HG03039 (cell line): ENCODE results near the gene FAM151B.
"Not testable (repeated sequence)": the region's sequence is repeated elsewhere in the genome, so short reads cannot be mapped to it uniquely, and the experiment has no call there.

ENCODE experiments used
- ATAC-seq: cut with Tn5 transposase; IDR thresholded peaks from one replicate; pipeline ENCODE4 v1.9.1; 2021; ENCODE audit warnings: mild to moderate bottlenecking, moderate library complexity; ENCODE audit not compliant: unreplicated experiment

FAM151B gene

GRCh38 chr5:80503641-80504040 is 15.7 kb downstream of the FAM151B start:
- no peak for ATAC-seq

DNA sequence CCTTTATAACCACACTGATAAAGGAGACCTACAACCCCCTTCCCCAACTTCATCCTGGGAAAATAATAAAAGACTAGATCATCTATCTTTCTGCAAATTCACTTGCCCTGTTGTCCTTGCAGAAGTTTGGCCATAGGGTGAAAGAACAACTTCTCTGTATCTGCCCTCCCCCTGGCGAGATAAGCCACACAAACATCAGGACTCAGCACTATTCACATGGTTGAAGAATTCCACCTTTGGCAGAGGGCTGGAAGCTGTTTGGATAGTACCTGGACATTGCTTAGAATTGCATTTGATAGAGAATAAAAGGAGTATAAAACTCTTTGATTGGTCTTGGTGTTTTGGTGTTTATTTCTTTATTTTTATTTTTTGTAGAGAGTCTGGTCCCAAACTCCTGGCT is 16.9 kb downstream of the FAM151B start:
- no peak for ATAC-seq

DNA sequence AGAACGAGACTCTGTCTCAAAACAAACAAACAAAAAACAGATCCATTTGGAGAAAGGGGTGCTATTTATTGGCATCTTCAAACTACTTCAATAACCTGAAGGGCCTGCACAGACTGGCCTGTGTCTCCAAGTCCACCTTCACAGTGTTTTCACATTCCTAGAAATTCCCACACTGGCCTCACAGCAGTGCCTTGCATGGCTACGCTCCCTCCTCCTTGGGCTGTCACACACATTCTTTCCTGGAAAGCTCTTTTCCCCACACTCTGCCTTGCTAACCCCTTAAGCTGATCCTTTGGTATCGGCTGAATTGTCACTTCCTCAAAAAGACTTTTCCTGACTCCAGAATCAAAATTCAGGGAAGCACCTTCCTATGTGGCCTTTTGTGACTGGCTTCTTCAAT is 19.8 kb downstream of the FAM151B start:
- ATAC-seq: no peak

GRCh38 chr5:80508844-80509243 is 20.9 kb downstream of the FAM151B start:
- ATAC-seq: no peak

- ATAC-seq: no peak
Measured at GRCh38 chr5:80509362-80509761, 21.5 kb downstream of the FAM151B start.

GRCh38 chr5:80516826-80517225 is 28.9 kb downstream of the FAM151B start:
- no peak for ATAC-seq

- ATAC-seq: no peak
Measured at GRCh38 chr5:80540691-80541090, 52.8 kb downstream of the FAM151B start.

GRCh38 chr5:80541392-80541791 is 53.5 kb downstream of the FAM151B start:
- no peak for ATAC-seq

DNA sequence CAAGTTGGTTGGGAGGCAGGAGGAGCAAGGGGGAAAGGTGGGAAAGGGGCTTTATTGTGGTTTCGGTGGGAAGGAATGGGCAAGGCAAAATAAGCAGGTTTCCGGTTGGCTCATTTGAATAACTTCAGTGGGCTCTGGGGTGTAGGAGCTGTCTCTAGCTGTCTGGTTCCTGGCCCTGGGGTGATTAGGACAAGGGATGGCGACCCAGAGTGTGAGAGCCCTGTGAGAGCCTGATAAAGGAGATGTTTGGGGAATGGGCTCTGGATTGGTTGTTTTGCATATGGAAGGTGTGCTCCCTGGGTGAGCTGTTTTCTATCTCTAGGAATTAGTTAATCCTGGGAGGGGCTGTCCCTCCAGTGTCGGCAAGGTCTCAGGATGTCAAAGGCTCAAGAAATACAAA is 66.7 kb downstream of the FAM151B start:
- ATAC-seq: no peak

DNA sequence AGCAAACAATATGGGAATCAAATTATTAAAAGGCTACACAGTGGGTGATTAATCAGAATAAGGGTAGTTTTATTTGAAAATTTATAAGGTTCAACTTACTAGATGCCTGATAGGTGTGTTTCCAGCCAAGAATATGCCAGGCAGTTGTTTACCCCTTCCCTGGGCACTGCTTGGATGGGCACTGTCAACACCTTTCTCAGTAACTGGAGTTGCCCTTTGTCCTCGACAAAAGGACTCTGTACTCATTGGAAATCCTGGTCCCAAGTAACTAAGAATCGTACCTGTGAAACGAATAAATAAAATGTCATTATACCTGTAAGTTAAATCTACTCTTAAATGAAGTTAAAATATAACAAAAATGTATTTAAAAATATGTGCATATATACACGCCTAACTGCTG is 67.2 kb downstream of the FAM151B start:
- ATAC-seq: no peak

DNA sequence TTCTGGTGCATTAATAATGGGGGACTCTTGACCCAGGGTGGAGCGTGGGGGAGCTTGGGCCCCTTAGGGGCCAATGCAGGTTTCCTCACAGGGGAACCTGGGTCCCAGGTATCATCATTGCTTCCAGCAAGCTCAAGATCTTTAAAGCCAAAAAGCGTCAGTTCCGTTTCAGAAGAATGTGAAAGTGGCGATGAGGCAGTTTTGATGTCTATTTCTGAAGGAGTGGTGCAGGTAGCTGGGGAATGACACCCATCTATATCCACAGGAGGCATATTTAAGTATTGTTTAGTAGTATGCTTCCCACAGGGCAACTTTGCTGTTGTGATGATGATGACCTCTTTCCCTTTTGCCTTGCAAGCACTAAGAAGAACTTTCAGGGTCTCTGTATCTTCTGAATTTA is 71.3 kb downstream of the FAM151B start:
- no peak for ATAC-seq

GRCh38 chr5:80565330-80565729 is 77.4 kb downstream of the FAM151B start:
- no peak for ATAC-seq

- no peak for ATAC-seq
Measured at GRCh38 chr5:80566711-80567259, 78.9 kb downstream of the FAM151B start.

DNA sequence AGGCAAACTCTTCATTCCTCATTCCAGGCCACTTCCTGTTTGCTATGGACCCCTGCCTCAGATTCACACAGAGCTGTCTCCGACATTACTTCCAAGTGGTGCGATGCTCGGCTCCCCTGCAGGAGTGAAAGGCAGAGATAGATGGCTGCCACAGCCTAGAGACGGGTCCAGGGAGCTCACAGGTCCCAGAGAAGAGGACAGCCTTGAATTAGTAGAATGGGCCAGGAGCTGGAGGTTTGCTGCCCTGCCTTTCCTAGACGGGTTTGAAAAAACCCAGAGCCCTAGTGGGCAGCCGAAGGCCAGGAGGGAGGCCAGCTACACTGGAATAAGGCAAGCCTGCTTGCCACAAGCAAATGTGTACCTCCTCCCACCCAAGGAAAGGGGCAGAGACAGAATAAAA is 80.4 kb downstream of the FAM151B start:
- ATAC-seq: no peak

DNA sequence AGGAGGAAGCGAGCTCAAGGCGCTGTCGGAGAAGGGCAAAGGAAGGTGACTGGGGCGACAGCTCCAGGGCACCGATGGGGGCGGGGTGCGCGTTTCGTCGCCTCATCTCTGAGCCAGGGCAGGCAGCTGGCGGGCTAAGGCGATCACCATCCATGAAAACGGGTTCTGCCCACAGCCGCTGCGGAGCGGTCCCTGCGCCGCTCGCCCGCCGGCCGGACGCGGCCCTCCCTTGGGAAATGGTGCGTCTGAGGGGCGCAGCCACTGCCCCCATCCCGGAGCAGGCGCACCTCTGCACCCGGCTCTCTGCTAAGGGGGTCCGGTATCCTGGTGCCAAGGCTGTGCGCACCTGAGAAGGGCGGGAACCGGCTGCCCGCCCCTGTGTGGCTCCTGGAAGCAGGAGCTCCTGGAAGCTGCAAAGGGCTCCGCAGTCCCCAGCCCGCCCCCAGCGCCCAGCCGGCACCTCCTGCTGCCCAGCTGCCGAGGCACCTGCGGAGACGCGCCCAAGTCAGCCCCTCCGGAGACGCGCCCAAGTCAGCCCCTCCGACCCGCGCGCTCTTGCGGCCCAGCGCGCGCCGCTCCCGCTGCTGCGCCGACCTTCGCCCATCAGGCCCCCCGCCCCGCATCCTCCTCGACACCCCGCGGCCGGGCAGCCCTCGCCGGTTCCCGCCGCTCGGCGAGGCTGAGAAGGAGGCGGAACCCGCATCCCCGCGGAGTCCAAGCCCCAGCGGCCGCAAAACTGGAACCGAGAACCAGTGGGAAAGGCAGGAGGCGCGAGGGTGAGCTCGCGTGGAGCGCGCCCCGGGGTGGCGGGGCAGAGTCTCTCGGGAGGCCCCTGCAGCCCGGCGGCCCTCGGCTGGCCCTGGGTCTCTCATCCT is 81.4 kb downstream of the FAM151B start:
- ATAC-seq: no peak

DNA sequence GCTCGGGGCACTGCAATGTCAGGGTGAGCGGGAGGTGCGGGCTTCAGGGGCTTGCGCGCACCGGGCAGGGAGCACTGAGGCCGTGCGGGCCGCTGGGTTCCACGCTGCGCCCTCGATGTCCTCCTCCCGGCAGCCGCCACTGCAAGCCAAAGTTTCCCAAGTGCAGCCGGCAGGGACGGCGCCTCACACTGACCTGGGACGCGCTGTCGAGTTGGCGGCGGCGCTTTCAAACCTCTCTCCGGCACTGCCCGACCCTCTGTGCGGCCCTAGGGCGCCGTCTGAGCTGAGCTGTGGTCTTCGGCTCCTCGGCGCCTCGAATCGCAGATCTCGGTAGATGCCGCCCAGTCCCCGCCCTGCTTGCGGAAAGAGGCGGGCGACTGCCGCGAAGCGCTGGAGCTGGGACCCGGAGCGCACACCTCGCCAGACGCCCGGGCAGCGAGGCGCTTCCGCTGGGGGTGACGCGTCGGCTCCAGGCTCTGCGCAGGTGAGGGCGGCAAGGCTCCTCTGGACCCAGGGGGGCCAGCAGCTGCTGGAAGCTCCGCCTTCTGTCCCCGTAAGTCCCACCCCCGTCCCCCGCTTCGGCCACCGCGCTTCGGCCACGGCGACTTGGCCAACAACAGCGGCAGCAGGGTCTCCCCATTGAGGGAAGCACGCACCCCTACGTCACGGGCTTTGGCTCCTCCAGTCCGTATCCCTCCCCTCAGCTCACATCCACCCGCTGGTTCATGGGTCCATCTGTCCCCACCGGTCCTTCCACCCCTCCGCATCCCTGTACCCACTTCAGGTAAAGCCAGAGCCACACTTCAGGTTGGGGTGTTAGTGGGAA is 82.3 kb downstream of the FAM151B start, which contains the start of gene ANKRD34B:
TSS of gene ANKRD34B (minus strand) at position 320 of the 826 bp plus-strand sequence. CDS start 10,261 bp downstream, outside the sequence.
- ATAC-seq: no peak

- no peak for ATAC-seq
Measured at GRCh38 chr5:80573062-80573461, 85.2 kb downstream of the FAM151B start.

- no peak for ATAC-seq
Measured at GRCh38 chr5:80576383-80576782, 88.5 kb downstream of the FAM151B start.

GRCh38 chr5:80577707-80578106 is 89.8 kb downstream of the FAM151B start:
- no peak for ATAC-seq

GRCh38 chr5:80579050-80579449 is 91.2 kb downstream of the FAM151B start:
- ATAC-seq: no peak

GRCh38 chr5:80580291-80580690 is 92.4 kb downstream of the FAM151B start:
- ATAC-seq: not testable (repeated sequence)

- ATAC-seq: no peak
Measured at GRCh38 chr5:80584770-80585169, 96.9 kb downstream of the FAM151B start.
